Measurements from ENCODE around the gene DVL2.

DNA sequence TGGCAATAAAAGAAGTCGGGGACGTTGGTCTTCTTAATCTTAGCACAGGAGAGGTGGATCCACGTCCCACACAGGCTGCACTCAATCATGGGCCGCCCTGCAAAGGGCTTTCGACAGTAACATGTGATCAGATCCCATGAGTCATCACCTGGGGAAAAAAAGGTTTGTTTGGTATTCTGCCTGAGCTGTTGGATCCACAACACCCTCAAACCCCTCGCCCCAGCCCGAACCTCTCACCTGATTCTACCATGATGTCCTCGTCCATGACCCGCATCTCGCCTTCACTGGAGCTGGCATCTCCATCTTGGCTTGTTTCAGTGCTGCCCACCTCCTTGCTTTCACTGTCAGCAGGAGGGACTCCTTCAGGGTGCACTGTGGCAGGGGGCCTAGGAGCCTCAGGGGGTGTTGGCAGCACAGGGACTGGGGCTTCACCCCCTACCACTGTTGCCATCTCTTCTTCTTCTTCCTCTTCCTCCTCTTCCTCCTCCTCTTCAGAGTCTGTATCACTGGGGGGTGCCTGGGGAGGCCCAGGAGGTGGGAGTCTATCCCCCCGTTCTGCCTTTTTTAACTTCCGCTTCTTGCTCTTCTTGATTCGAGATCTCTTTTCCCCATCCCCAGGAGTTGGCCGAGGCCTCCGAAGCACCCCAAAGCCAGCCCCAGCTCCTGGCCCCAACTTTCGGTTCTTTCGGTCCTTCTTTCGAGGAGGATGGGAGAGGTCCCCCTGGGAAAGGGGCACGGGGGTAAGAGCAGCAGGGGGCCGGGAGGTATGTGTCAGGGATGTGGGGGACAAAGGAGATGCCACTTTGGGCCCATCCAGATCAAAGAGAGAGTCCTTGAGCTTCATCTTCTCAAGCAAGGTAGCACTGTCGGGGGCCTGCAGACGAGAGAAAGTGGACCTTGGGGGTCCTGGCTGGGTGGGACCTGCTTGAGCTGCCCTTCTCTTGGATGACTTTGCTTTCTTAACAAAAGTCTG is 1.7 kb upstream of the DVL2 start:
- TF ChIP-seq, protein P1, sequence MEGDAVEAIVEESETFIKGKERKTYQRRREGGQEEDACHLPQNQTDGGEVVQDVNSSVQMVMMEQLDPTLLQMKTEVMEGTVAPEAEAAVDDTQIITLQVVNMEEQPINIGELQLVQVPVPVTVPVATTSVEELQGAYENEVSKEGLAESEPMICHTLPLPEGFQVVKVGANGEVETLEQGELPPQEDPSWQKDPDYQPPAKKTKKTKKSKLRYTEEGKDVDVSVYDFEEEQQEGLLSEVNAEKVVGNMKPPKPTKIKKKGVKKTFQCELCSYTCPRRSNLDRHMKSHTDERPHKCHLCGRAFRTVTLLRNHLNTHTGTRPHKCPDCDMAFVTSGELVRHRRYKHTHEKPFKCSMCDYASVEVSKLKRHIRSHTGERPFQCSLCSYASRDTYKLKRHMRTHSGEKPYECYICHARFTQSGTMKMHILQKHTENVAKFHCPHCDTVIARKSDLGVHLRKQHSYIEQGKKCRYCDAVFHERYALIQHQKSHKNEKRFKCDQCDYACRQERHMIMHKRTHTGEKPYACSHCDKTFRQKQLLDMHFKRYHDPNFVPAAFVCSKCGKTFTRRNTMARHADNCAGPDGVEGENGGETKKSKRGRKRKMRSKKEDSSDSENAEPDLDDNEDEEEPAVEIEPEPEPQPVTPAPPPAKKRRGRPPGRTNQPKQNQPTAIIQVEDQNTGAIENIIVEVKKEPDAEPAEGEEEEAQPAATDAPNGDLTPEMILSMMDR (IDR thresholded peaks at IDR 0.05; ENCODE audit: poor library complexity, severe bottlenecking): no peak
- TF ChIP-seq, protein P2, sequence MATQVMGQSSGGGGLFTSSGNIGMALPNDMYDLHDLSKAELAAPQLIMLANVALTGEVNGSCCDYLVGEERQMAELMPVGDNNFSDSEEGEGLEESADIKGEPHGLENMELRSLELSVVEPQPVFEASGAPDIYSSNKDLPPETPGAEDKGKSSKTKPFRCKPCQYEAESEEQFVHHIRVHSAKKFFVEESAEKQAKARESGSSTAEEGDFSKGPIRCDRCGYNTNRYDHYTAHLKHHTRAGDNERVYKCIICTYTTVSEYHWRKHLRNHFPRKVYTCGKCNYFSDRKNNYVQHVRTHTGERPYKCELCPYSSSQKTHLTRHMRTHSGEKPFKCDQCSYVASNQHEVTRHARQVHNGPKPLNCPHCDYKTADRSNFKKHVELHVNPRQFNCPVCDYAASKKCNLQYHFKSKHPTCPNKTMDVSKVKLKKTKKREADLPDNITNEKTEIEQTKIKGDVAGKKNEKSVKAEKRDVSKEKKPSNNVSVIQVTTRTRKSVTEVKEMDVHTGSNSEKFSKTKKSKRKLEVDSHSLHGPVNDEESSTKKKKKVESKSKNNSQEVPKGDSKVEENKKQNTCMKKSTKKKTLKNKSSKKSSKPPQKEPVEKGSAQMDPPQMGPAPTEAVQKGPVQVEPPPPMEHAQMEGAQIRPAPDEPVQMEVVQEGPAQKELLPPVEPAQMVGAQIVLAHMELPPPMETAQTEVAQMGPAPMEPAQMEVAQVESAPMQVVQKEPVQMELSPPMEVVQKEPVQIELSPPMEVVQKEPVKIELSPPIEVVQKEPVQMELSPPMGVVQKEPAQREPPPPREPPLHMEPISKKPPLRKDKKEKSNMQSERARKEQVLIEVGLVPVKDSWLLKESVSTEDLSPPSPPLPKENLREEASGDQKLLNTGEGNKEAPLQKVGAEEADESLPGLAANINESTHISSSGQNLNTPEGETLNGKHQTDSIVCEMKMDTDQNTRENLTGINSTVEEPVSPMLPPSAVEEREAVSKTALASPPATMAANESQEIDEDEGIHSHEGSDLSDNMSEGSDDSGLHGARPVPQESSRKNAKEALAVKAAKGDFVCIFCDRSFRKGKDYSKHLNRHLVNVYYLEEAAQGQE (IDR thresholded peaks at IDR 0.05; ENCODE audit: borderline replicate concordance): no peak
- no peak for TF ChIP-seq POLR2AphosphoS5 (IDR thresholded peaks at IDR 0.05)
- no peak for TF ChIP-seq EZH2 (IDR thresholded peaks at IDR 0.05; ENCODE audit: borderline replicate concordance, insufficient read depth, low read length, poor library complexity, severe bottlenecking)
- TF ChIP-seq SMC3 (conservative IDR thresholded peaks at IDR 0.05; ENCODE audit: poor library complexity): no peak
